Smooth muscle cell (in vitro differentiated cells): Measurements from ENCODE around the gene PPP1R3D. TPM values are rescaled to one million over a fixed set of nuclear protein-coding genes. Genes with fewer than 3 reads are reported as not detected.
A peak's percentile ranks its signal among the peaks of the same experiment; 100 is the strongest.

Source experiments
- DNase-seq: peaks from one replicate; lab custom pipeline; 2025; ENCODE audit not compliant: unreplicated experiment; lab: John Stamatoyannopoulos, UW
- H2AFZ ChIP-seq: fragments of 200-600 bp; sonication (generic); 2 replicates; pipeline ENCODE4 v1.6.0; 2016; ENCODE audit warnings: antibody characterized with exemption, low read depth, mild to moderate bottlenecking
- H3F3A ChIP-seq: fragments of 200-600 bp; sonication (generic); 2 replicates; pipeline ENCODE4 v1.6.0; 2017; ENCODE audit warnings: antibody characterized with exemption, low read depth
- H3K27ac ChIP-seq: fragments of 200-600 bp; sonication (generic); 2 replicates; pipeline ENCODE4 v1.5.1; 2016; ENCODE audit warnings: low read depth, mild to moderate bottlenecking
- H3K27me3 ChIP-seq: fragments of 200-600 bp; sonication (generic); 2 replicates; pipeline ENCODE4 v1.6.1; 2016; ENCODE audit warnings: low read depth, mild to moderate bottlenecking
- H3K36me3 ChIP-seq: fragments of 200-600 bp; sonication (generic); 2 replicates; pipeline ENCODE4 v1.5.1; 2016; ENCODE audit warnings: low read depth
- H3K4me1 ChIP-seq: fragments of 200-600 bp; sonication (generic); 2 replicates; pipeline ENCODE4 v1.5.1; 2016; ENCODE audit warnings: low read depth
- H3K4me2 ChIP-seq: fragments of 200-600 bp; sonication (generic); 2 replicates; pipeline ENCODE4 v1.6.0; 2016; ENCODE audit warnings: mild to moderate bottlenecking
- H3K4me3 ChIP-seq: fragments of 200-600 bp; sonication (generic); 2 replicates; pipeline ENCODE4 v1.5.1; 2016; ENCODE audit warnings: mild to moderate bottlenecking
- H3K79me2 ChIP-seq: fragments of 200-600 bp; sonication (generic); 2 replicates; pipeline ENCODE4 v1.6.0; 2016; ENCODE audit warnings: low read depth, mild to moderate bottlenecking
- H3K9ac ChIP-seq: fragments of 200-600 bp; sonication (generic); 2 replicates; pipeline ENCODE4 v1.6.0; 2016; ENCODE audit warnings: low read depth
- H3K9me3 ChIP-seq: fragments of 200-600 bp; sonication (generic); replicated peaks from 2 replicates; pipeline ENCODE4 v1.5.1; 2016; ENCODE audit warnings: low read depth
- H4K20me1 ChIP-seq: fragments of 200-600 bp; sonication (generic); 2 replicates; pipeline ENCODE4 v1.6.0; 2016; ENCODE audit warnings: low read depth
- WGBS: methylation state at CpG from one replicate; pipeline ENCODE4 v1.1.7; 2016; ENCODE audit warnings: low lambda C conversion rate; 5-methylcytosine and 5-hydroxymethylcytosine counted together
- polyA plus RNA-seq: library from polyadenylated mRNA; unstranded; fragments of >200 nt; fragmentation: Nextera tagmentation; extraction: Ambion mirVana; gene quantifications from 2 replicates; pipeline ENCODE4 v1.2.1, GENCODE V29; 2016
- total RNA-seq: library from RNA; depleted of rRNA; stranded (reverse); fragments of >200 nt; gene quantifications from 2 replicates; pipeline ENCODE4 v1.2.3, GENCODE V29; 2014
- TF ChIP-seq, protein P1 (sequence below): fragments of 200-600 bp; sonication (generic); IDR thresholded peaks from 2 replicates; pipeline ENCODE4 v1.5.1; 2017; ENCODE audit warnings: borderline replicate concordance, mild to moderate bottlenecking, antibody characterized with exemption; ENCODE audit not compliant: insufficient read depth, poor library complexity, severe bottlenecking

The PPP1R3D gene
- total and polyA plus RNA-seq, 2 experiments from 2014 or later: 1.9 to 5.1 TPM

DNA sequence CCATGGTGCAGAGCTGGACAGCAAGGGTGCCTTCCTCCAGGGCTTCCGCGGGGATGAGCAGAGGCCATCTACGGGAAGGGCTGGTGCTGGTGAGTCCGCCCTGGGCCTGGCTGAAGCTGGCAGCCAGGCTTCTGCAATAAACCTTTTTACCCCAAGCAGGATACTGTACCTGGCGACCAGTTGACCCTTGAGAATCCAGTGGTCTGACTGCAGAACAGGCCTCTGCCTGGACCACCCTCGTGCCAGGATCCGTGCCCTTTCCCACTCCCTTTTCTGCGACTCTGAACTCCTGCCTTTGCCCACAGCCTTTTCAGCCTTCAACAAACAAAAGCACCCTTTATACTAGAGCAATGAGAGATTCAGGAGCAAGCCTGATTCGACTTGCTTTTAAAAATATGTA is 37.0 kb upstream of the PPP1R3D start:
- Histone ChIP-seq H3K4me2 (no peak overlapping the region), H2AFZ (no peak overlapping the region), H3K79me2 (no peaks in the 10 kb centered on the region), H3K27me3 (no peaks in the 10 kb centered on the region), H3K4me3 (no peak overlapping the region), H4K20me1 (no peaks in the 10 kb centered on the region), H3K9ac (no peak overlapping the region), H3K36me3 (no peaks in the 10 kb centered on the region), H3F3A (no peaks in the 10 kb centered on the region), H3K4me1 (no peaks in the 10 kb centered on the region), H3K27ac (no peak overlapping the region), H3K9me3 (no peaks in the 10 kb centered on the region)
- TF ChIP-seq, protein P1, sequence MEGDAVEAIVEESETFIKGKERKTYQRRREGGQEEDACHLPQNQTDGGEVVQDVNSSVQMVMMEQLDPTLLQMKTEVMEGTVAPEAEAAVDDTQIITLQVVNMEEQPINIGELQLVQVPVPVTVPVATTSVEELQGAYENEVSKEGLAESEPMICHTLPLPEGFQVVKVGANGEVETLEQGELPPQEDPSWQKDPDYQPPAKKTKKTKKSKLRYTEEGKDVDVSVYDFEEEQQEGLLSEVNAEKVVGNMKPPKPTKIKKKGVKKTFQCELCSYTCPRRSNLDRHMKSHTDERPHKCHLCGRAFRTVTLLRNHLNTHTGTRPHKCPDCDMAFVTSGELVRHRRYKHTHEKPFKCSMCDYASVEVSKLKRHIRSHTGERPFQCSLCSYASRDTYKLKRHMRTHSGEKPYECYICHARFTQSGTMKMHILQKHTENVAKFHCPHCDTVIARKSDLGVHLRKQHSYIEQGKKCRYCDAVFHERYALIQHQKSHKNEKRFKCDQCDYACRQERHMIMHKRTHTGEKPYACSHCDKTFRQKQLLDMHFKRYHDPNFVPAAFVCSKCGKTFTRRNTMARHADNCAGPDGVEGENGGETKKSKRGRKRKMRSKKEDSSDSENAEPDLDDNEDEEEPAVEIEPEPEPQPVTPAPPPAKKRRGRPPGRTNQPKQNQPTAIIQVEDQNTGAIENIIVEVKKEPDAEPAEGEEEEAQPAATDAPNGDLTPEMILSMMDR: no peak
- DNase-seq: no peak
- 95% methylated on average over 9 of the region's 9 CpGs for WGBS

DNA sequence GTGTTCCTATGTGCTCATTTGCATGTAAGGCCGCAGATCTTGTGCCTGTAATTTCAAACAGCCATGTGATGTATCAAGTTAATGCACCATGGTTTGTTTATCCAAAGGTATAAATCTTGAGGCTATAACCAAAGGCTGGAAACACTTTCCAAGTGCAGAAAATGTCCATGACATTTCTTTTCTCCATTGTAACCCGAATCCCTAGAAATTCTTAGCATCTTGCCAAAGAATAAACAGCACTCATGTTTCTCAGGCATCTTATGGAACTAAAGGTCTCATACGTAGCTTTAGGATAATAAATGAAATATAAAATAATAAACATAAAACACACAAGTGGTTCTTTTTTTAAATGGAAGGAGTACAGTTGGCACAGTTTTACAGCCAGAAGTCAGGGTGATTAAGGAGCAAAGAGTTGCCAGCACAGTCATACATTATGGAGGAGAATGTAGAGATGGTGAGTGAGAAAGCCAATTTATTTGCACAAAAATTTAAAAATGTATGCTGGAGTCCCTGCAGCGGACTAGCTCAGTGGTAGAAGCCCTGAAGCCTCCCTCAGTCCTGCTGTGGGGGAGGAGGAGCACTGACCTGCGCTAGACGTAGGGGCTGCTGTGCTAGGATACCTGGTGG is 36.2 kb upstream of the PPP1R3D start:
- Histone ChIP-seq H3K27ac (no peak overlapping the region), H3K9ac (no peak overlapping the region), H4K20me1 (no peaks in the 10 kb centered on the region), H3K4me3 (no peak overlapping the region), H3K27me3 (no peaks in the 10 kb centered on the region), H2AFZ (no peak overlapping the region), H3K9me3 (no peaks in the 10 kb centered on the region), H3K4me1 (no peaks in the 10 kb centered on the region), H3K36me3 (no peaks in the 10 kb centered on the region), H3K79me2 (no peaks in the 10 kb centered on the region), H3K4me2 (no peak overlapping the region), H3F3A (no peaks in the 10 kb centered on the region)
- WGBS: 87% methylated on average over 6 of the region's 6 CpGs
- TF ChIP-seq, protein P1: no peak
- DNase-seq: no peak

DNA sequence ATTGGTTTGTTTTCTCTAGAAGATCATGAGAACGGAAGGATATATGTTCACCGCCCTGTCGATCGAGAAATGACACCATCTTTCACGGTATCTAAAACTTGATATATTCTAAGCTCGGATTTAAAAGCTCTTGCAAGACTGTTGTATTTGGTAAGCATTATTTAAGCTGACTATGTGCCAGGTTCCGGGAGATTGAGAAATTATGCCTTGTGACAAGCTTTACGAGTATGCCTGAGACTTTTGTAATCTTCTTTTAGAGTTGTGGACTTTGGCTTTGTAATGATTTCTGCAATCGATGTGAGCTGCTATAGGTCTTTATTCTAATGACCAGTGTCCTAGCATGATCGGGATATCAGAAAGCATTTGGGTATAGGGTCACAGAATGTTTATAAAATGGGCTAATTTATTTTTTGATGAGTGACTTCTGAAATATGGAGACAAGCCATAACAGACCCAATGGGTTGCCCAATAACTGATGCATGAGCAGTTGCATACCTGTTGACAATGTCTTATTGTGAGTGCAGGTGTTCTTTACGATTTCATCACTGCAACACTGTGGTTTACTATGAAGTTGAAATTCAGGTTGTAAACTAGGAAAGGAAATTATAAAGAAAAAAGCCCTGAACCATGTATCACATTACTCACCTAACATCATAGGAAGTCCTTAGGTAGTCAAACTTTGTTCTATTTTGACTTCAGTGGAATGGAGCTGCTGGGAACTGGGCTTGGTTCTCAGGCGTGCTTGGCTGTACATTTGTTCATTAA is 32.1 kb upstream of the PPP1R3D start:
- Histone ChIP-seq H3K4me1 (no peaks in the 10 kb centered on the region), H2AFZ (no peak overlapping the region), H3K27me3 (no peaks in the 10 kb centered on the region), H3K9me3 (no peaks in the 10 kb centered on the region), H3K79me2 (no peaks in the 10 kb centered on the region), H4K20me1 (no peaks in the 10 kb centered on the region), H3F3A (no peaks in the 10 kb centered on the region), H3K9ac (no peak overlapping the region), H3K4me3 (no peak overlapping the region), H3K27ac (peak overlapping the region; percentile 66), H3K4me2 (no peak overlapping the region), H3K36me3 (no peaks in the 10 kb centered on the region)
- TF ChIP-seq, protein P1: no peak
- 89% methylated on average over 12 of the region's 12 CpGs for WGBS
- DNase-seq: no peak

DNA sequence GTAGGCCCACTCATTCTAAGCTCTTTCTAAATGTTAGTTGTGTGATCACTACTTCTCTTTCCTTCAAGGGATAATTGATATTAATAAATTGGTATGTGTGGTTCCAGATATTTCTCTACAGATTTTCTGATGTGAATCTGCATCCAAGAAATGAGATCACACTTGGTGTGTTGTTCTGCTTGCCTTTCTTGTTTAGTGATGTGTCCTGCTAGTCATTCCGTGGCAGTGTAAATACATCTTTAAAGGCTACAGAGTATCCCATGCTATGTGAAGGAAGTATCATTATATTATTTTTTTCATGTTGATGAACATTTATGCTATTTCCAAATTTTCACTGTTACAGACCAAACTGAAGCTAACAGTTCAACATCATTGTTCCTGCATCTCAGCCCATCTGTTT is 31.3 kb upstream of the PPP1R3D start:
- Histone ChIP-seq H3K9me3 (no peaks in the 10 kb centered on the region), H3F3A (no peaks in the 10 kb centered on the region), H3K4me3 (no peak overlapping the region), H3K79me2 (no peaks in the 10 kb centered on the region), H3K4me1 (no peaks in the 10 kb centered on the region), H3K4me2 (no peak overlapping the region), H3K9ac (no peak overlapping the region), H2AFZ (no peak overlapping the region), H3K27ac (peak overlapping the region; percentile 66), H4K20me1 (no peaks in the 10 kb centered on the region), H3K36me3 (no peaks in the 10 kb centered on the region), H3K27me3 (no peaks in the 10 kb centered on the region)
- no peak for DNase-seq
- TF ChIP-seq, protein P1: no peak
- WGBS: 86% methylated on average over 1 of the region's 1 CpG
